Activated T-helper 1 cell treated with anti-CD3 and anti-CD28 coated beads, Interleukin-12 subunit alpha, Interleukin-12 subunit beta, Interleukin-2, Interleukin-4 antibody, amounts not matched to agents 30 ng/mL and 10 ng/mL and 1 ng/mL, durations not matched to agents 14 hours and 24 hours and 36 hours (primary cell): ENCODE measurements around the gene LIMD2. TPM values are rescaled to one million over a fixed set of nuclear protein-coding genes. Genes with fewer than 3 reads are reported as not detected.

ENCODE experiments used
- DNase-seq: peaks from one replicate; pipeline ENCODE4 v3.0.0; 2021; ENCODE audit warnings: low spot score
- H3K27ac Mint-ChIP-seq: one replicate; pipeline ENCODE4 v1.8.0; 2021; ENCODE audit warnings: mild to moderate bottlenecking, mixed read lengths
- H3K27me3 Mint-ChIP-seq: one replicate; pipeline ENCODE4 v1.8.0; 2022; ENCODE audit warnings: mild to moderate bottlenecking, moderate library complexity, mixed read lengths; ENCODE audit not compliant: insufficient read depth
- H3K36me3 Mint-ChIP-seq: one replicate; pipeline ENCODE4 v1.8.0; 2021; ENCODE audit warnings: low read depth, mixed read lengths
- H3K4me1 Mint-ChIP-seq: one replicate; pipeline ENCODE4 v1.8.0; 2021; ENCODE audit warnings: low read depth, mixed read lengths
- H3K4me3 Mint-ChIP-seq: one replicate; pipeline ENCODE4 v1.8.0; 2021; ENCODE audit warnings: mild to moderate bottlenecking, moderate library complexity, mixed read lengths
- H3K9me3 Mint-ChIP-seq: one replicate; pipeline ENCODE4 v1.8.0; 2021; ENCODE audit warnings: mixed read lengths
- intact Hi-C: fragments of 100-400 bp; cut with micrococcal nuclease; formaldehyde crosslinking; loops from one replicate; pipeline ENCODE4 v1.15.1; 2024
- total RNA-seq: library from RNA; stranded (reverse); gene quantifications from 2 replicates; pipeline ENCODE4 v1.2.3, GENCODE V29; 2022

LIMD2 gene
- total RNA-seq, 1 donor from 2014 or later: 228 TPM

GRCh38 chr17:63698381-63698885 lies 1.5 kb downstream of the LIMD2 start:
- peaks cover 55% of the 10 kb centered on the region for H3K4me1 Mint-ChIP-seq
- peak overlapping the region; percentile 96 for H3K27ac Mint-ChIP-seq
- no peak for DNase-seq
- H3K36me3 Mint-ChIP-seq: peaks cover 35% of the 10 kb centered on the region
- peak overlapping the region; percentile 96 for H3K4me3 Mint-ChIP-seq
- no peaks in the 10 kb centered on the region for H3K9me3 Mint-ChIP-seq
- no peaks in the 10 kb centered on the region for H3K27me3 Mint-ChIP-seq
- intact Hi-C loops: loop anchor here (1.0 to 2.0 kb wide), 4 partner anchors 12 to 144 kb away; partner anchors contain the start of genes CCDC47, FTSJ3, PSMC5 and SMARCD2

- H3K27me3 Mint-ChIP-seq: no peaks in the 10 kb centered on the region
These were observed 2.3 kb downstream of the LIMD2 start for GRCh38 chr17:63697341-63698286.

GRCh38 chr17:63696381-63696961 lies 3.5 kb downstream of the LIMD2 start:
- H3K27me3 Mint-ChIP-seq: no peaks in the 10 kb centered on the region
- no peaks in the 10 kb centered on the region for H3K9me3 Mint-ChIP-seq
- H3K4me3 Mint-ChIP-seq: peak overlapping the region; percentile 96
- intact Hi-C loops: loop anchor here (2.0 kb wide), 1 partner anchor 272 kb away; no protein-coding TSS in a partner anchor
- peak overlapping the region; percentile 96 for H3K27ac Mint-ChIP-seq
- H3K36me3 Mint-ChIP-seq: peaks cover 33% of the 10 kb centered on the region
- DNase-seq: no peak
- H3K4me1 Mint-ChIP-seq: peaks cover 42% of the 10 kb centered on the region

More at GRCh38 chr17:63697341-63698286, 2.3 kb downstream of the LIMD2 start:
- intact Hi-C loops: loop anchor here (1.0 to 2.0 kb wide), 6 partner anchors 13 to 273 kb away; partner anchors contain the start of genes CCDC47, FTSJ3, MAP3K3 and PSMC5
- peaks cover 53% of the 10 kb centered on the region for H3K4me1 Mint-ChIP-seq
- H3K4me3 Mint-ChIP-seq: peak overlapping the region; percentile 96
- no peaks in the 10 kb centered on the region for H3K9me3 Mint-ChIP-seq
- peak; percentile 76 for DNase-seq
- peak overlapping the region; percentile 96 for H3K27ac Mint-ChIP-seq
- peaks cover 29% of the 10 kb centered on the region for H3K36me3 Mint-ChIP-seq

- Mint-ChIP-seq H3K27me3 (no peaks in the 10 kb centered on the region), H3K9me3 (no peaks in the 10 kb centered on the region), H3K27ac (peak overlapping the region; percentile 96), H3K4me1 (peaks cover 37% of the 10 kb centered on the region), H3K36me3 (peaks cover 33% of the 10 kb centered on the region), H3K4me3 (peak overlapping the region; percentile 96)
- no peak for DNase-seq
- intact Hi-C loops: loop anchor here (2.0 kb wide), 1 partner anchor 271 kb away; no protein-coding TSS in a partner anchor
These were observed 4.0 kb downstream of the LIMD2 start for GRCh38 chr17:63695889-63696288.

GRCh38 chr17:63694950-63695773 lies 4.8 kb downstream of the LIMD2 start:
- H3K27me3 Mint-ChIP-seq: no peaks in the 10 kb centered on the region
- peak overlapping the region; percentile 96 for H3K4me3 Mint-ChIP-seq
- H3K4me1 Mint-ChIP-seq: peaks cover 37% of the 10 kb centered on the region
- intact Hi-C loops: no loop called here
- H3K9me3 Mint-ChIP-seq: no peaks in the 10 kb centered on the region
- no peak for DNase-seq
- peaks cover 37% of the 10 kb centered on the region for H3K36me3 Mint-ChIP-seq
- H3K27ac Mint-ChIP-seq: peak overlapping the region; percentile 55

GRCh38 chr17:63694229-63694949 lies 5.5 kb downstream of the LIMD2 start:
- H3K4me1 Mint-ChIP-seq: peaks cover 37% of the 10 kb centered on the region
- peaks cover 37% of the 10 kb centered on the region for H3K36me3 Mint-ChIP-seq
- no peaks in the 10 kb centered on the region for H3K27me3 Mint-ChIP-seq
- intact Hi-C loops: no loop called here
- peak overlapping the region; percentile 55 for H3K27ac Mint-ChIP-seq
- no peak overlapping the region for H3K4me3 Mint-ChIP-seq
- DNase-seq: no peak
- H3K9me3 Mint-ChIP-seq: no peaks in the 10 kb centered on the region

- peaks cover 37% of the 10 kb centered on the region for H3K4me1 Mint-ChIP-seq
- H3K27ac Mint-ChIP-seq: peak overlapping the region; percentile 55
- no peaks in the 10 kb centered on the region for H3K27me3 Mint-ChIP-seq
- H3K9me3 Mint-ChIP-seq: no peaks in the 10 kb centered on the region
- intact Hi-C loops: no loop called here
- H3K36me3 Mint-ChIP-seq: peaks cover 40% of the 10 kb centered on the region
- DNase-seq: no peak
- H3K4me3 Mint-ChIP-seq: no peak overlapping the region
These were observed 6.4 kb downstream of the LIMD2 start for GRCh38 chr17:63693411-63694113.

- H3K9me3 Mint-ChIP-seq: no peaks in the 10 kb centered on the region
- intact Hi-C loops: no loop called here
- H3K27ac Mint-ChIP-seq: peak overlapping the region; percentile 55
- H3K4me3 Mint-ChIP-seq: no peak overlapping the region
- no peak for DNase-seq
- H3K27me3 Mint-ChIP-seq: no peaks in the 10 kb centered on the region
- H3K4me1 Mint-ChIP-seq: peaks cover 29% of the 10 kb centered on the region
- peaks cover 34% of the 10 kb centered on the region for H3K36me3 Mint-ChIP-seq
These were observed 7.6 kb downstream of the LIMD2 start for GRCh38 chr17:63692195-63692816.

- Mint-ChIP-seq H3K4me1 (peaks cover 6% of the 10 kb centered on the region), H3K27ac (no peak overlapping the region), H3K4me3 (no peak overlapping the region), H3K36me3 (peaks cover 28% of the 10 kb centered on the region), H3K9me3 (no peaks in the 10 kb centered on the region), H3K27me3 (no peaks in the 10 kb centered on the region)
- intact Hi-C loops: no loop called here
- DNase-seq: no peak
These were observed 10.4 kb downstream of the LIMD2 start for GRCh38 chr17:63689479-63689878.

GRCh38 chr17:63688396-63689020 lies 11.4 kb downstream of the LIMD2 start:
- no peaks in the 10 kb centered on the region for H3K9me3 Mint-ChIP-seq
- no peak overlapping the region for H3K27ac Mint-ChIP-seq
- no peak for DNase-seq
- intact Hi-C loops: no loop called here
- H3K36me3 Mint-ChIP-seq: peaks cover 31% of the 10 kb centered on the region
- H3K4me3 Mint-ChIP-seq: no peak overlapping the region
- peaks cover 6% of the 10 kb centered on the region for H3K4me1 Mint-ChIP-seq
- no peaks in the 10 kb centered on the region for H3K27me3 Mint-ChIP-seq
